GM12878 (cell line): Measurements from ENCODE around the gene PTCRA. TPM values are rescaled to one million over a fixed set of nuclear protein-coding genes. Genes with fewer than 3 reads are reported as not detected.
A peak's percentile ranks its signal among the peaks of the same experiment; 100 is the strongest.

Experiments
- CHD2 ChIP-seq: IDR thresholded peaks from 2 replicates; pipeline ENCODE4 v1.6.1; 2011; ENCODE audit warnings: low read depth, low read length, improper control_type of control experiment, borderline replicate concordance
- CREM ChIP-seq: IDR thresholded peaks from 2 replicates; pipeline ENCODE4 v1.6.1; 2014; ENCODE audit warnings: antibody characterized with exemption, low read depth
- EP300 ChIP-seq, 2 experiments: fragments of 150-350 bp in 1 of 2; IDR thresholded peaks; 2 replicates each; pipeline ENCODE4 v1.6.1; 2011 to 2012; ENCODE audit warnings: low read depth in 2 of 2, low read length in 2 of 2, borderline replicate concordance in 1 of 2, improper control_type of control experiment in 1 of 2, inconsistent platforms in 1 of 2; ENCODE audit not compliant: control insufficient read depth in 1 of 2
- ESRRA ChIP-seq: IDR thresholded peaks from 2 replicates; pipeline ENCODE4 v1.6.1; 2012; ENCODE audit warnings: mild to moderate bottlenecking, low read length, improper control_type of control experiment
- FOXK2 ChIP-seq: fragments of 450-650 bp; IDR thresholded peaks from 2 replicates; pipeline ENCODE4 v1.6.1; 2017; ENCODE audit warnings: mild to moderate bottlenecking, moderate library complexity
- FOXM1 ChIP-seq: IDR thresholded peaks from 2 replicates; pipeline ENCODE4 v1.6.1; 2012; ENCODE audit warnings: low read depth, mild to moderate bottlenecking, inconsistent platforms, low read length, moderate library complexity
- IKZF1 ChIP-seq: fragments of 450-650 bp; conservative IDR thresholded peaks from 2 replicates; pipeline ENCODE4 v1.6.1; 2017; ENCODE audit warnings: antibody characterized with exemption, mild to moderate bottlenecking
- MEF2A ChIP-seq: IDR thresholded peaks from 2 replicates; pipeline ENCODE4 v1.6.1; 2011; ENCODE audit warnings: low read depth, mild to moderate bottlenecking, low read length, moderate library complexity; ENCODE audit not compliant: insufficient read depth
- MXI1 ChIP-seq: fragments of 150-350 bp; IDR thresholded peaks from 2 replicates; pipeline ENCODE4 v1.6.1; 2011; ENCODE audit warnings: low read depth, mild to moderate bottlenecking, inconsistent platforms, low read length, improper control_type of control experiment
- NBN ChIP-seq: fragments of 450-650 bp; IDR thresholded peaks from 2 replicates; pipeline ENCODE4 v1.6.1; 2016
- NKRF ChIP-seq: fragments of 450-650 bp; conservative IDR thresholded peaks from 2 replicates; pipeline ENCODE4 v1.6.1; 2017; ENCODE audit warnings: mild to moderate bottlenecking, moderate library complexity
- PAX8 ChIP-seq: fragments of 450-650 bp; IDR thresholded peaks from 2 replicates; pipeline ENCODE4 v1.6.1; 2017; ENCODE audit warnings: mild to moderate bottlenecking, moderate library complexity
- POU2F2 ChIP-seq: IDR thresholded peaks from 3 replicates; pipeline ENCODE4 v1.6.1; 2011; ENCODE audit warnings: low read depth, mild to moderate bottlenecking, low read length, borderline replicate concordance
- PRDM15 ChIP-seq: fragments of 450-650 bp; formaldehyde crosslinking; IDR thresholded peaks from 2 replicates; pipeline ENCODE4 v1.4.0; 2020; ENCODE audit warnings: mild to moderate bottlenecking, moderate library complexity
- SREBF2 ChIP-seq: IDR thresholded peaks from 2 replicates; pipeline ENCODE4 v1.6.1; 2012; ENCODE audit warnings: mild to moderate bottlenecking, low read length
- SUZ12 ChIP-seq: fragments of 200-600 bp; sonication (generic); IDR thresholded peaks from one replicate; pipeline ENCODE4 v1.6.1; 2018; ENCODE audit warnings: antibody characterized with exemption, mild to moderate bottlenecking; ENCODE audit not compliant: unreplicated experiment
- TCF3 ChIP-seq: IDR thresholded peaks from 2 replicates; pipeline ENCODE4 v1.6.1; 2012; ENCODE audit warnings: low read depth, mild to moderate bottlenecking, low read length, borderline replicate concordance; ENCODE audit not compliant: insufficient read depth
- YY1 ChIP-seq: IDR thresholded peaks from 2 replicates; pipeline ENCODE4 v1.6.1; 2011; ENCODE audit warnings: low read depth, mild to moderate bottlenecking, low read length
- ZBTB11 ChIP-seq: fragments of 450-650 bp; formaldehyde crosslinking; IDR thresholded peaks from 2 replicates; pipeline ENCODE4 v1.5.0; 2022; ENCODE audit warnings: mild to moderate bottlenecking, missing genetic modification characterization
- polyA plus RNA-seq, 11 experiments: library from polyadenylated mRNA; depleted of rRNA in 4 of 11; unstranded in 6 of 11; stranded (reverse) in 5 of 11; fragments of >200 nt; fragmentation: Nextera tagmentation in 4 of 11; fragmentation: Illumina TruSeq in 1 of 11; extraction: Ambion mirVana in 4 of 11; extraction: Trizol in 1 of 11; gene quantifications; 1 replicate in 1 of 11; 2 replicates in 10 of 11; pipeline versions ENCODE4 v1.2.1 to v1.2.3, GENCODE V29; 2011 to 2016; ENCODE audit warnings: inconsistent platforms in 2 of 11, missing spikeins in 2 of 11, low read depth in 1 of 11
- total RNA-seq, 4 experiments: library from RNA; depleted of rRNA in 3 of 4; stranded (reverse); fragments of >200 nt in 3 of 4; fragmentation: Illumina TruSeq in 1 of 4; extraction: Trizol in 1 of 4; gene quantifications; 2 replicates each; pipeline versions ENCODE4 v1.2.1 to v1.2.3, GENCODE V29; 2013 to 2021

The PTCRA gene
- total and polyA plus RNA-seq, 10 of the 15 experiments (the other 5 are each of a cell fraction or from before 2014, with no cell fraction given): 0.10 to 1.1 (median 0.19) TPM; not detected in 4

- TF ChIP-seq NBN (peak; percentile 95), FOXM1 (0 out of 2 replicates have a peak, but pooled peaks have one; percentile 55), MXI1 (peak; percentile 93), PRDM15 (CRISPR knock-in tag) (peak; percentile 41; the same call in 1 of the 2 replicates), IKZF1 (peak; percentile 66), EP300 (IDR thresholded peaks at IDR 0.05; ENCODE audit: borderline replicate concordance in 1 of 2, control insufficient read depth in 1 of 2, low read depth in 2 of 2, low read length in 2 of 2) (peak in 1 of 2 experiments; percentile 27; a peak in 1 of 4 replicates), SREBF2 (no peak; the same call in 1 of the 2 replicates), FOXK2 (peak; percentile 96), YY1 (no peak; the same call in none of the 2 replicates), TCF3 (no peak; the same call in 1 of the 2 replicates), ESRRA (no peak), MEF2A (0 out of 2 replicates have a peak, but pooled peaks have one; percentile 19), ZBTB11 (CRISPR knock-in tag) (peak; percentile 36; the same call in 1 of the 2 replicates), NKRF (peak; percentile 88), POU2F2 (peak; percentile 74; the same call in 2 of the 3 replicates), CREM (peak; percentile 60; the same call in 1 of the 2 replicates), PAX8 (no peak), CHD2 (no peak), SUZ12 (no peak)
These were observed 25.3 kb upstream of the PTCRA start (continued) for GRCh38 chr6:42890311-42891198.
